Uterus (tissue), 4 donors: Measurements from ENCODE around the gene GALK2. TPM values are rescaled to one million over a fixed set of nuclear protein-coding genes. Genes with fewer than 3 reads are reported as not detected.

ENCODE experiments used
- DNase-seq, 2 donors: peaks; one replicate each; pipeline ENCODE4 v3.0.0-alpha.2; 2019 to 2020
- H3K27ac ChIP-seq, 2 donors: fragments of 200-600 bp; sonication (generic); 1 replicate in 1 of 2; 2 replicates in 1 of 2; pipeline ENCODE4 v1.5.1; 2016 to 2018
- H3K27me3 ChIP-seq, 2 donors: fragments of 200-600 bp; sonication (generic); one replicate each; pipeline ENCODE4 v1.5.1; 2018 to 2019; ENCODE audit warnings: control low read depth in 1 of 2
- H3K36me3 ChIP-seq, 2 donors: fragments of 200-600 bp; sonication (generic); one replicate each; pipeline ENCODE4 v1.5.1; 2019; ENCODE audit warnings: control low read depth in 1 of 2
- H3K4me1 ChIP-seq, 2 donors: fragments of 200-600 bp; sonication (generic); one replicate each; pipeline ENCODE4 v1.5.1; 2018 to 2019; ENCODE audit warnings: control low read depth in 1 of 2
- H3K4me3 ChIP-seq, 2 donors: fragments of 200-600 bp; sonication (generic); 1 replicate in 1 of 2; 2 replicates in 1 of 2; pipeline ENCODE4 v1.5.1; 2018 to 2019; ENCODE audit warnings: mild to moderate bottlenecking in 1 of 2
- H3K9me3 ChIP-seq, 2 donors: fragments of 200-600 bp; sonication (generic); one replicate each; pipeline ENCODE4 v1.5.1; 2019; ENCODE audit warnings: control low read depth in 1 of 2
- POLR2A ChIP-seq, 2 donors: fragments of 450-650 bp; IDR thresholded peaks; one replicate each; pipeline ENCODE4 v1.6.1; 2016; ENCODE audit warnings: antibody characterized with exemption in 2 of 2, mild to moderate bottlenecking in 1 of 2, moderate library complexity in 1 of 2
- intact Hi-C: fragments of 100-400 bp; cut with DNase I; formaldehyde crosslinking; loops from one replicate; pipeline ENCODE4 v1.15.1; 2023; ENCODE audit warnings: low total_unique reads
- total RNA-seq, 4 donors: library from RNA; depleted of rRNA in 3 of 4; stranded (reverse); fragments of >200 nt in 3 of 4; gene quantifications; one replicate each; pipeline versions ENCODE4 v1.1.0 to v1.2.4, GENCODE V29; 2014 to 2023
- TF ChIP-seq, protein P1 (sequence below), 4 experiments: fragments of 200-600 bp in 2 of 4; fragments of 450-650 bp in 2 of 4; sonication (generic) in 2 of 4; IDR thresholded peaks; one replicate each; pipeline ENCODE4 v1.5.1; 2016 to 2019; ENCODE audit warnings: antibody characterized with exemption in 4 of 4, mild to moderate bottlenecking in 2 of 4, moderate library complexity in 1 of 4
- donor health status: DM: yes; HTN: yes; CAD: no.

GALK2 gene
- total RNA-seq, 4 donors from 2014 or later = 65.1 to 178 (median 79.4) TPM

GRCh38 chr15:49145651-49146609, 24.1 kb upstream of the GALK2 start:
- intact Hi-C loops = no loop called here
- no peak overlapping the region for H3K4me3 ChIP-seq
- H3K27me3 ChIP-seq = no peaks in the 10 kb centered on the region
- TF ChIP-seq POLR2A (IDR thresholded peaks at IDR 0.05) = no peak
- TF ChIP-seq, protein P1, sequence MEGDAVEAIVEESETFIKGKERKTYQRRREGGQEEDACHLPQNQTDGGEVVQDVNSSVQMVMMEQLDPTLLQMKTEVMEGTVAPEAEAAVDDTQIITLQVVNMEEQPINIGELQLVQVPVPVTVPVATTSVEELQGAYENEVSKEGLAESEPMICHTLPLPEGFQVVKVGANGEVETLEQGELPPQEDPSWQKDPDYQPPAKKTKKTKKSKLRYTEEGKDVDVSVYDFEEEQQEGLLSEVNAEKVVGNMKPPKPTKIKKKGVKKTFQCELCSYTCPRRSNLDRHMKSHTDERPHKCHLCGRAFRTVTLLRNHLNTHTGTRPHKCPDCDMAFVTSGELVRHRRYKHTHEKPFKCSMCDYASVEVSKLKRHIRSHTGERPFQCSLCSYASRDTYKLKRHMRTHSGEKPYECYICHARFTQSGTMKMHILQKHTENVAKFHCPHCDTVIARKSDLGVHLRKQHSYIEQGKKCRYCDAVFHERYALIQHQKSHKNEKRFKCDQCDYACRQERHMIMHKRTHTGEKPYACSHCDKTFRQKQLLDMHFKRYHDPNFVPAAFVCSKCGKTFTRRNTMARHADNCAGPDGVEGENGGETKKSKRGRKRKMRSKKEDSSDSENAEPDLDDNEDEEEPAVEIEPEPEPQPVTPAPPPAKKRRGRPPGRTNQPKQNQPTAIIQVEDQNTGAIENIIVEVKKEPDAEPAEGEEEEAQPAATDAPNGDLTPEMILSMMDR (IDR thresholded peaks at IDR 0.05) = peak; percentile 35 to 57 (median 46)
- DNase-seq = no peak
- no peak overlapping the region for H3K27ac ChIP-seq
- peaks cover 3 to 11% of the 10 kb centered on the region in 2 donors for H3K4me1 ChIP-seq
- no peaks in the 10 kb centered on the region for H3K9me3 ChIP-seq
- H3K36me3 ChIP-seq = no peaks in the 10 kb centered on the region

- TF ChIP-seq, protein P1 (IDR thresholded peaks at IDR 0.05) = no peak
- no peak for TF ChIP-seq POLR2A (IDR thresholded peaks at IDR 0.05)
- DNase-seq = no peak
- intact Hi-C loops = no loop called here
- H3K36me3 ChIP-seq = no peaks in the 10 kb centered on the region
- peaks cover 3 to 11% of the 10 kb centered on the region in 2 donors for H3K4me1 ChIP-seq
- H3K4me3 ChIP-seq = no peak overlapping the region
- no peaks in the 10 kb centered on the region for H3K9me3 ChIP-seq
- H3K27me3 ChIP-seq = no peaks in the 10 kb centered on the region
- H3K27ac ChIP-seq = no peak overlapping the region
Measured at GRCh38 chr15:49148298-49148697, 21.7 kb upstream of the GALK2 start.

DNA sequence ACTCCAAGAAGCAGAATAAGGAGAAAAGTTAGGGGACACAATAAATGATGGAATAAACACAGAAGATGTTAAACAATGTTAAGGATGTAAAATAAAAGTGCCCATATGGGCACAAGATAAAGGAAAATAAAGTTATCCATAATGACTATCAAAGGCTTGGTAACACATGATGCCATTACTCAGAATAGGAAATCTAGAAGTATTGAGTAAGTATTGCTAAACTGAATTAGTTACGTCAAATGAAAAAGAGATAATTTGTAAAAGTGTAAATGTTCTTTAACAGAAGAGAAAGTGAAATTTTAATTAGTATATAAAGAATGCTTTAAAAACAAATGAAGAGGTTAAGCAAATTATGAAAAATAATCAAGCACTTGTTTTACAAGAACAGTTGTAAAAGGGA, 21.3 kb upstream of the GALK2 start:
- no peak for DNase-seq
- Histone ChIP-seq H3K4me1 (peaks cover 3 to 11% of the 10 kb centered on the region in 2 donors), H3K9me3 (no peaks in the 10 kb centered on the region), H3K27ac (no peak overlapping the region), H3K27me3 (no peaks in the 10 kb centered on the region), H3K36me3 (no peaks in the 10 kb centered on the region), H3K4me3 (no peak overlapping the region)
- intact Hi-C loops = no loop called here
- TF ChIP-seq, protein P1 (IDR thresholded peaks at IDR 0.05) = no peak
- no peak for TF ChIP-seq POLR2A (IDR thresholded peaks at IDR 0.05)

GRCh38 chr15:49151831-49152230, 18.2 kb upstream of the GALK2 start:
- Histone ChIP-seq H3K27ac (no peak overlapping the region), H3K36me3 (no peaks in the 10 kb centered on the region), H3K4me3 (no peak overlapping the region), H3K27me3 (no peaks in the 10 kb centered on the region), H3K9me3 (no peaks in the 10 kb centered on the region), H3K4me1 (peaks cover 0 to 3% of the 10 kb centered on the region in 2 donors)
- DNase-seq = no peak
- TF ChIP-seq, protein P1 (IDR thresholded peaks at IDR 0.05) = no peak
- no peak for TF ChIP-seq POLR2A (IDR thresholded peaks at IDR 0.05)
- intact Hi-C loops = no loop called here
